ENCODE measurements around the gene NPAS2.

Gene NPAS2

GRCh38 chr2:100935372-100935752 is 115.4 kb downstream of the NPAS2 start:
- no peaks in the 10 kb centered on the region for H3K27me3 ChIP-seq (ENCODE audit: insufficient read depth, low read length, poor library complexity, severe bottlenecking)
- H3K9me2 ChIP-seq (replicated peaks; ENCODE audit: low read depth, low read length): no peaks in the 10 kb centered on the region
- H3K36me3 ChIP-seq (ENCODE audit: insufficient read depth, low read length): no peaks in the 10 kb centered on the region
- TF ChIP-seq EZH2phosphoT487 (IDR thresholded peaks at IDR 0.05; ENCODE audit: borderline replicate concordance): no peak
- TF ChIP-seq, protein P1, sequence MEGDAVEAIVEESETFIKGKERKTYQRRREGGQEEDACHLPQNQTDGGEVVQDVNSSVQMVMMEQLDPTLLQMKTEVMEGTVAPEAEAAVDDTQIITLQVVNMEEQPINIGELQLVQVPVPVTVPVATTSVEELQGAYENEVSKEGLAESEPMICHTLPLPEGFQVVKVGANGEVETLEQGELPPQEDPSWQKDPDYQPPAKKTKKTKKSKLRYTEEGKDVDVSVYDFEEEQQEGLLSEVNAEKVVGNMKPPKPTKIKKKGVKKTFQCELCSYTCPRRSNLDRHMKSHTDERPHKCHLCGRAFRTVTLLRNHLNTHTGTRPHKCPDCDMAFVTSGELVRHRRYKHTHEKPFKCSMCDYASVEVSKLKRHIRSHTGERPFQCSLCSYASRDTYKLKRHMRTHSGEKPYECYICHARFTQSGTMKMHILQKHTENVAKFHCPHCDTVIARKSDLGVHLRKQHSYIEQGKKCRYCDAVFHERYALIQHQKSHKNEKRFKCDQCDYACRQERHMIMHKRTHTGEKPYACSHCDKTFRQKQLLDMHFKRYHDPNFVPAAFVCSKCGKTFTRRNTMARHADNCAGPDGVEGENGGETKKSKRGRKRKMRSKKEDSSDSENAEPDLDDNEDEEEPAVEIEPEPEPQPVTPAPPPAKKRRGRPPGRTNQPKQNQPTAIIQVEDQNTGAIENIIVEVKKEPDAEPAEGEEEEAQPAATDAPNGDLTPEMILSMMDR (conservative IDR thresholded peaks at IDR 0.05; ENCODE audit: low read length): no peak
- no peaks in the 10 kb centered on the region for H4K20me1 ChIP-seq (ENCODE audit: insufficient read depth, low read length, poor library complexity, severe bottlenecking)
- H2AFZ ChIP-seq (ENCODE audit: low read length): no peak overlapping the region
- no peaks in the 10 kb centered on the region for H3F3A ChIP-seq (ENCODE audit: low read depth)
- no peak overlapping the region for H3K4me2 ChIP-seq (ENCODE audit: low read depth, low read length, poor library complexity, severe bottlenecking)
- no peaks in the 10 kb centered on the region for H3K9me3 ChIP-seq (ENCODE audit: insufficient read depth, low read depth, low read length)
- no peaks in the 10 kb centered on the region for H3K4me1 ChIP-seq (ENCODE audit: insufficient read depth, low read length, poor library complexity, severe bottlenecking)
- H3K4me3 ChIP-seq (ENCODE audit: low read length, poor library complexity, severe bottlenecking): no peak overlapping the region
- H3K9ac ChIP-seq (ENCODE audit: low read depth, low read length, poor library complexity, severe bottlenecking): no peak overlapping the region
- no peaks in the 10 kb centered on the region for H3K79me2 ChIP-seq (ENCODE audit: insufficient read depth, low read length)

- Histone ChIP-seq H3K4me2 (ENCODE audit: low read depth, low read length, poor library complexity, severe bottlenecking) (no peak overlapping the region), H3K27me3 (ENCODE audit: insufficient read depth, low read length, poor library complexity, severe bottlenecking) (no peaks in the 10 kb centered on the region), H3K9ac (ENCODE audit: low read depth, low read length, poor library complexity, severe bottlenecking) (no peak overlapping the region), H3F3A (ENCODE audit: low read depth) (no peaks in the 10 kb centered on the region), H4K20me1 (ENCODE audit: insufficient read depth, low read length, poor library complexity, severe bottlenecking) (no peaks in the 10 kb centered on the region), H3K4me3 (ENCODE audit: low read length, poor library complexity, severe bottlenecking) (no peak overlapping the region), H3K36me3 (ENCODE audit: insufficient read depth, low read length) (no peaks in the 10 kb centered on the region), H3K9me3 (ENCODE audit: insufficient read depth, low read depth, low read length) (no peaks in the 10 kb centered on the region), H2AFZ (ENCODE audit: low read length) (no peak overlapping the region), H3K4me1 (ENCODE audit: insufficient read depth, low read length, poor library complexity, severe bottlenecking) (no peaks in the 10 kb centered on the region), H3K79me2 (ENCODE audit: insufficient read depth, low read length) (no peaks in the 10 kb centered on the region), H3K9me2 (replicated peaks; ENCODE audit: low read depth, low read length) (no peaks in the 10 kb centered on the region)
- TF ChIP-seq, protein P1 (conservative IDR thresholded peaks at IDR 0.05; ENCODE audit: low read length): no peak
- TF ChIP-seq EZH2phosphoT487 (IDR thresholded peaks at IDR 0.05; ENCODE audit: borderline replicate concordance): no peak
Measured at GRCh38 chr2:100936070-100936741, 116.3 kb downstream of the NPAS2 start.

DNA sequence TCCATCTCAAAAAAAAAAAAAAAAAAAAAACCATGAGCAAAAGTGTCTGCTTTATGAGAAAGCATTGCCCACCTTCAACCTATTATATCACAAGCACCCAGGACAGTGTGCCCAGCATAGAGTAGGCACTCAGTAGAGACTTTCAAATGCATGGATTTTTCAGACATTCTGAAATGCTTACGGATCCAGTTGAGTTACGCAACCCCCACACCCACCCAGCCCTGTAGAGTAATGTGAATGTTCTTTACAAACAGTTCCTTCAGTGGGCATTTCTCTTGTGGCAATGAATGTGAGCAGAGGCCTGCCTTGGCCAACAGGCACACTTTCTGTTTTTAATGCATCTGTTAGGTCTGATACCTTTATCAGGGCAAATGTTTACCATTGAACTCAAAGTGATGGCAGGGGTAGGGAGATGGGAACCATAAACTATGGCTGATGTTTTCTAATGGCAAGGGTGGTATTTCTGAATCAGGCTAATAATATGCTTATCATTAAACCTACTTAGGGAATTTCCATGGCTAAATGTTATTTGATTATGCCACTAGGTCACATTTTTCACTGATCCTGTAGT is 117.1 kb downstream of the NPAS2 start:
- H3K4me2 ChIP-seq (ENCODE audit: low read depth, low read length, poor library complexity, severe bottlenecking): no peak overlapping the region
- H3K4me3 ChIP-seq (ENCODE audit: low read length, poor library complexity, severe bottlenecking): no peak overlapping the region
- H3K27me3 ChIP-seq (ENCODE audit: insufficient read depth, low read length, poor library complexity, severe bottlenecking): no peaks in the 10 kb centered on the region
- no peaks in the 10 kb centered on the region for H3K36me3 ChIP-seq (ENCODE audit: insufficient read depth, low read length)
- no peaks in the 10 kb centered on the region for H3K9me2 ChIP-seq (replicated peaks; ENCODE audit: low read depth, low read length)
- H3K4me1 ChIP-seq (ENCODE audit: insufficient read depth, low read length, poor library complexity, severe bottlenecking): no peaks in the 10 kb centered on the region
- H3F3A ChIP-seq (ENCODE audit: low read depth): no peaks in the 10 kb centered on the region
- H3K9me3 ChIP-seq (ENCODE audit: insufficient read depth, low read depth, low read length): no peaks in the 10 kb centered on the region
- no peak for TF ChIP-seq EZH2phosphoT487 (IDR thresholded peaks at IDR 0.05; ENCODE audit: borderline replicate concordance)
- TF ChIP-seq, protein P1 (conservative IDR thresholded peaks at IDR 0.05; ENCODE audit: low read length): no peak
- H2AFZ ChIP-seq (ENCODE audit: low read length): no peak overlapping the region
- no peaks in the 10 kb centered on the region for H3K79me2 ChIP-seq (ENCODE audit: insufficient read depth, low read length)
- H3K9ac ChIP-seq (ENCODE audit: low read depth, low read length, poor library complexity, severe bottlenecking): no peak overlapping the region
- H4K20me1 ChIP-seq (ENCODE audit: insufficient read depth, low read length, poor library complexity, severe bottlenecking): no peaks in the 10 kb centered on the region

Measured in Loucy (cell line).